Caco-2 (cell line): ENCODE results near the gene TENM3. TPM values are rescaled to one million over a fixed set of nuclear protein-coding genes. Genes with fewer than 3 reads are reported as not detected.

Experiments used
- BruUV-seq: library from RNA; stranded (reverse); fragments of 400-500 nt; replicated peaks from 2 replicates; lab custom pipeline; 2021; lab: Mats Ljungman, UMichigan
- CTCF ChIA-PET: fragments of 300-600 bp; sonication (Branson Sonifier 250); formaldehyde crosslinking; loops from one replicate; lab custom pipeline; 2022; ENCODE audit warnings: antibody characterized with exemption; lab: Charles Lee
- POLR2A ChIA-PET: fragments of 300-600 bp; sonication (Branson Sonifier 250); formaldehyde crosslinking; loops from one replicate; lab custom pipeline; 2022; ENCODE audit warnings: antibody characterized with exemption; lab: Charles Lee
- DNase-seq, 2 experiments: peaks; one replicate each; pipeline versions ENCODE4 v3.0.0 to v3.0.0-alpha.2; 2020 to 2022
- H3K27me3 ChIP-seq: replicated peaks from 2 replicates; pipeline ENCODE4 v1.6.0; 2011; ENCODE audit warnings: low read length; ENCODE audit not compliant: control insufficient read depth, insufficient read depth
- H3K36me3 ChIP-seq: 2 replicates; pipeline ENCODE4 v1.5.1; 2011; ENCODE audit warnings: low read length; ENCODE audit not compliant: control insufficient read depth, insufficient read depth
- H3K4me1 ChIP-seq: fragments of 250-450 bp; sonication (Bioruptor Pico); 2 replicates; pipeline ENCODE4 v1.5.1; 2020; ENCODE audit warnings: mild to moderate bottlenecking
- H3K4me3 ChIP-seq: 2 replicates; pipeline ENCODE4 v1.5.1; 2011; ENCODE audit warnings: low read depth, mild to moderate bottlenecking, control low read depth, low read length
- H3K9me3 ChIP-seq: fragments of 250-450 bp; sonication (Bioruptor Pico); 2 replicates; pipeline ENCODE4 v1.5.1; 2020; ENCODE audit warnings: mild to moderate bottlenecking, moderate library complexity
- H3K27ac Mint-ChIP-seq: one replicate; pipeline ENCODE4 v1.8.0; 2022; ENCODE audit warnings: mixed read lengths; ENCODE audit not compliant: unreplicated experiment
- H3K27me3 Mint-ChIP-seq: one replicate; pipeline ENCODE4 v1.8.0; 2022; ENCODE audit warnings: mixed read lengths; ENCODE audit not compliant: insufficient read depth, unreplicated experiment
- H3K36me3 Mint-ChIP-seq: one replicate; pipeline ENCODE4 v1.8.0; 2022; ENCODE audit warnings: mild to moderate bottlenecking, mixed read lengths; ENCODE audit not compliant: insufficient read depth, unreplicated experiment
- H3K4me1 Mint-ChIP-seq: one replicate; pipeline ENCODE4 v1.8.0; 2022; ENCODE audit warnings: low read depth, mixed read lengths; ENCODE audit not compliant: unreplicated experiment
- H3K4me3 Mint-ChIP-seq: one replicate; pipeline ENCODE4 v1.8.0; 2022; ENCODE audit warnings: mild to moderate bottlenecking, moderate library complexity, mixed read lengths; ENCODE audit not compliant: unreplicated experiment
- H3K9me3 Mint-ChIP-seq: one replicate; pipeline ENCODE4 v1.8.0; 2022; ENCODE audit warnings: mixed read lengths; ENCODE audit not compliant: unreplicated experiment
- intact Hi-C: fragments of 100-400 bp; cut with micrococcal nuclease; formaldehyde crosslinking; loops from one replicate; pipeline ENCODE4 v1.10.0; 2022; ENCODE audit not compliant: unreplicated experiment
- total RNA-seq: library from RNA; stranded (reverse); gene quantifications from 2 replicates; pipeline ENCODE4 v1.2.3, GENCODE V29; 2022
- TF ChIP-seq, protein P1 (sequence below), 2 experiments: fragments of 200-600 bp in 1 of 2; IDR thresholded peaks; 1 replicate in 1 of 2; 2 replicates in 1 of 2; pipeline versions ENCODE4 v1.5.1 to v1.8.0; 2011 to 2022; ENCODE audit warnings: antibody characterized with exemption in 1 of 2, control low read depth in 1 of 2, inconsistent platforms in 1 of 2, low read depth in 1 of 2, low read length in 1 of 2, mild to moderate bottlenecking in 1 of 2, moderate library complexity in 1 of 2; ENCODE audit not compliant: insufficient read depth in 1 of 2, severe bottlenecking in 1 of 2, unreplicated experiment in 1 of 2

TENM3 gene
- total RNA-seq, 1 experiment from 2014 or later, result 94.7 TPM

DNA sequence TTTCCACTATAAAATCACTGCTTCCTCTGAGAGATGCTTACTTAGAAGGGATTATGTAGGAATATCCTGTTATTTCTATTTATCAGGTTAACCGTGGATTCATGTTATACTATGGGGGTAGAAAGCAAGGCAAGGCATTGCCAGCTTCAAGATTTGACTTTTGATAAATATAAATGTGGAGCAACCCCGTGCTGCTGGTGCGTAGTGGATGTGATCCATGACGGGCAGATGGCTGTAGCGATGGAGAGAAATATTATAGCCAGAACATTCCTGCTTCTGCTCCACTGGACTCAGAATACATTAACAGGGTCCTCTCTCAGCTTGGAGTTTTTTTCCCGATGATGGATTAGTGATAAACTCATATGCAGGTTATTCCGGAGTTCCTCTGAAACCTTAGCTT lies 157.6 kb downstream of the TENM3 start:
- no TSS peak for BruUV-seq
- no peak overlapping the region for H3K4me3 ChIP-seq
- no peaks in the 10 kb centered on the region for H3K4me1 ChIP-seq
- H3K36me3 ChIP-seq, result no peaks in the 10 kb centered on the region
- CTCF ChIA-PET, result no interaction called here
- peaks cover 6% of the 10 kb centered on the region for H3K36me3 Mint-ChIP-seq
- H3K27me3 Mint-ChIP-seq, result no peaks in the 10 kb centered on the region
- H3K4me1 Mint-ChIP-seq, result no peaks in the 10 kb centered on the region
- TF ChIP-seq, protein P1, sequence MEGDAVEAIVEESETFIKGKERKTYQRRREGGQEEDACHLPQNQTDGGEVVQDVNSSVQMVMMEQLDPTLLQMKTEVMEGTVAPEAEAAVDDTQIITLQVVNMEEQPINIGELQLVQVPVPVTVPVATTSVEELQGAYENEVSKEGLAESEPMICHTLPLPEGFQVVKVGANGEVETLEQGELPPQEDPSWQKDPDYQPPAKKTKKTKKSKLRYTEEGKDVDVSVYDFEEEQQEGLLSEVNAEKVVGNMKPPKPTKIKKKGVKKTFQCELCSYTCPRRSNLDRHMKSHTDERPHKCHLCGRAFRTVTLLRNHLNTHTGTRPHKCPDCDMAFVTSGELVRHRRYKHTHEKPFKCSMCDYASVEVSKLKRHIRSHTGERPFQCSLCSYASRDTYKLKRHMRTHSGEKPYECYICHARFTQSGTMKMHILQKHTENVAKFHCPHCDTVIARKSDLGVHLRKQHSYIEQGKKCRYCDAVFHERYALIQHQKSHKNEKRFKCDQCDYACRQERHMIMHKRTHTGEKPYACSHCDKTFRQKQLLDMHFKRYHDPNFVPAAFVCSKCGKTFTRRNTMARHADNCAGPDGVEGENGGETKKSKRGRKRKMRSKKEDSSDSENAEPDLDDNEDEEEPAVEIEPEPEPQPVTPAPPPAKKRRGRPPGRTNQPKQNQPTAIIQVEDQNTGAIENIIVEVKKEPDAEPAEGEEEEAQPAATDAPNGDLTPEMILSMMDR (IDR thresholded peaks at IDR 0.05; ENCODE audit: insufficient read depth in 1 of 2, low read depth in 1 of 2, low read length in 1 of 2, severe bottlenecking in 1 of 2, unreplicated experiment in 1 of 2), result no peak
- H3K9me3 Mint-ChIP-seq, result no peaks in the 10 kb centered on the region
- H3K27ac Mint-ChIP-seq, result no peak overlapping the region
- POLR2A ChIA-PET, result no interaction called here
- no peak for DNase-seq
- no peaks in the 10 kb centered on the region for H3K27me3 ChIP-seq
- no peak overlapping the region for H3K4me3 Mint-ChIP-seq
- intact Hi-C loops, result no loop called here
- H3K9me3 ChIP-seq, result no peaks in the 10 kb centered on the region

DNA sequence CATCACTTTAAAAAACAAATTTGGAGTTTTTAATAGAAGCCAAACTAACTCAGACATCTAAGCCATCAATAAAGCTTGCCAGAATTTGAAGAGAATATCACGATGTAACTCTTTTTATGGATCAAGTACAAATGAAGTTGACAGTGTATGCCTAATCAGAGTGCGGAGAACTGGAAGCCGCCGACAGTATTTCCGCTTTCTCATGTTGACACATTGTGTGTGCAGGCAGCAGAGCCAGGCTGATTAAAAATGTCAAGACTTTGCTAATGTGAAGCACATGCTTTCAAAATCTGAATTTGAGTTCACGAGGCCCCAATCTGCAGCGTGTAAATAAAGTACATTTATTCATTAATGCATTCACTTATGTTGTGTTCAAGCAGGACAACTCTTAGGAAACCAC lies 161.2 kb downstream of the TENM3 start:
- Mint-ChIP-seq H3K27me3 (no peaks in the 10 kb centered on the region), H3K4me1 (no peaks in the 10 kb centered on the region), H3K27ac (no peak overlapping the region), H3K36me3 (peaks cover 22% of the 10 kb centered on the region), H3K4me3 (no peak overlapping the region), H3K9me3 (no peaks in the 10 kb centered on the region)
- intact Hi-C loops, result no loop called here
- H3K36me3 ChIP-seq, result no peaks in the 10 kb centered on the region
- CTCF ChIA-PET, result no interaction called here
- no peak for DNase-seq
- no peaks in the 10 kb centered on the region for H3K27me3 ChIP-seq
- H3K9me3 ChIP-seq, result no peaks in the 10 kb centered on the region
- POLR2A ChIA-PET, result no interaction called here
- TF ChIP-seq, protein P1 (IDR thresholded peaks at IDR 0.05; ENCODE audit: insufficient read depth in 1 of 2, low read depth in 1 of 2, low read length in 1 of 2, severe bottlenecking in 1 of 2, unreplicated experiment in 1 of 2), result no peak
- no TSS peak for BruUV-seq
- no peak overlapping the region for H3K4me3 ChIP-seq
- no peaks in the 10 kb centered on the region for H3K4me1 ChIP-seq

DNA sequence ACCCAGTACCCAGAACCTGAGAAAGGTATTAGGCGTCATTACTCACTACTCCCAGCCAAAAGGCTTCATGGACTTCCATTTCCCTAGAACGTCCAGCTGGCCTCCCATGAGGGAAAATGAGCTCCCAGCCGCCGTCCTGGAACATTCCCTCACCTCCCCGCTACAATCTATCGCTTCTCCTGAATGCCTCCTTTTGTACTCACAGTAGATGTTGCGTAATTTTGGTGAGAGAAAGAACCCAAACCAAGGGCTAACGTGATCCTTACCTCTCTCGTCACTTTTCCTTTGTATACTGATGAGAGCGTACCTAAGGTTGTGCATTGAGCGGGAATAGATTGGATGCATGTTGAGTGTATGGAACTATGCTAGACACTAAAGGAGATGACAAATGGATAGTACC lies 161.9 kb downstream of the TENM3 start:
- H3K36me3 Mint-ChIP-seq, result peaks cover 27% of the 10 kb centered on the region
- CTCF ChIA-PET, result no interaction called here

More for the DNA sequence above, 161.9 kb downstream of the TENM3 start:
- no peaks in the 10 kb centered on the region for H3K36me3 ChIP-seq
- no peak overlapping the region for H3K4me3 ChIP-seq
- POLR2A ChIA-PET, result no interaction called here
- TF ChIP-seq, protein P1 (IDR thresholded peaks at IDR 0.05; ENCODE audit: insufficient read depth in 1 of 2, low read depth in 1 of 2, low read length in 1 of 2, severe bottlenecking in 1 of 2, unreplicated experiment in 1 of 2), result no peak
- no peak overlapping the region for H3K27ac Mint-ChIP-seq
- H3K4me1 Mint-ChIP-seq, result no peaks in the 10 kb centered on the region
- H3K9me3 ChIP-seq, result no peaks in the 10 kb centered on the region; the same call in 1 of the 2 replicates
- no peaks in the 10 kb centered on the region for H3K27me3 ChIP-seq
- no peak overlapping the region for H3K4me3 Mint-ChIP-seq
- DNase-seq, result no peak
- H3K27me3 Mint-ChIP-seq, result no peaks in the 10 kb centered on the region
- no TSS peak for BruUV-seq
- intact Hi-C loops, result no loop called here
- no peaks in the 10 kb centered on the region for H3K9me3 Mint-ChIP-seq
- H3K4me1 ChIP-seq, result no peaks in the 10 kb centered on the region
